Tibial artery (tissue), 4 donors: Measurements from ENCODE around the gene CERS2.

Source experiments
- DNase-seq, 2 donors: peaks; one replicate each; pipeline ENCODE4 v3.0.0-alpha.2; 2019
- H3K27ac ChIP-seq, 2 donors: fragments of 200-600 bp; sonication (generic) in 1 of 2; 1 replicate in 1 of 2; 2 replicates in 1 of 2; pipeline ENCODE4 v1.5.1; 2018 to 2019; ENCODE audit warnings: mild to moderate bottlenecking in 1 of 2
- H3K27me3 ChIP-seq, 2 donors: fragments of 200-600 bp; sonication (generic) in 1 of 2; one replicate each; pipeline versions ENCODE4 v1.5.1 to v1.6.0; 2016 to 2019
- H3K36me3 ChIP-seq, 3 donors: fragments of 200-600 bp; sonication (generic) in 2 of 3; one replicate each; pipeline ENCODE4 v1.5.1; 2016 to 2019; ENCODE audit warnings: mild to moderate bottlenecking in 2 of 3
- H3K4me1 ChIP-seq, 4 donors: fragments of 200-600 bp; sonication (generic) in 2 of 4; 1 replicate in 3 of 4; 2 replicates in 1 of 4; pipeline ENCODE4 v1.5.1; 2016 to 2019
- H3K4me3 ChIP-seq, 2 donors: fragments of 200-600 bp; sonication (generic) in 1 of 2; 1 replicate in 1 of 2; 2 replicates in 1 of 2; pipeline ENCODE4 v1.5.1; 2018 to 2019; ENCODE audit warnings: mild to moderate bottlenecking in 2 of 2
- H3K9me3 ChIP-seq, 3 donors: fragments of 200-600 bp; sonication (generic) in 1 of 3; one replicate each; pipeline ENCODE4 v1.5.1; 2016 to 2019
- intact Hi-C: fragments of 100-400 bp; cut with DNase I; formaldehyde crosslinking; loops from one replicate; pipeline ENCODE4 v1.15.0; 2023; ENCODE audit warnings: low total_unique reads
- TF ChIP-seq, protein P1 (sequence below), 2 experiments: fragments of 200-600 bp in 1 of 2; fragments of 450-650 bp in 1 of 2; IDR thresholded peaks; one replicate each; pipeline ENCODE4 v1.5.1; 2017 to 2019; ENCODE audit warnings: antibody characterized with exemption in 2 of 2, mild to moderate bottlenecking in 1 of 2, moderate library complexity in 1 of 2

CERS2 gene

DNA sequence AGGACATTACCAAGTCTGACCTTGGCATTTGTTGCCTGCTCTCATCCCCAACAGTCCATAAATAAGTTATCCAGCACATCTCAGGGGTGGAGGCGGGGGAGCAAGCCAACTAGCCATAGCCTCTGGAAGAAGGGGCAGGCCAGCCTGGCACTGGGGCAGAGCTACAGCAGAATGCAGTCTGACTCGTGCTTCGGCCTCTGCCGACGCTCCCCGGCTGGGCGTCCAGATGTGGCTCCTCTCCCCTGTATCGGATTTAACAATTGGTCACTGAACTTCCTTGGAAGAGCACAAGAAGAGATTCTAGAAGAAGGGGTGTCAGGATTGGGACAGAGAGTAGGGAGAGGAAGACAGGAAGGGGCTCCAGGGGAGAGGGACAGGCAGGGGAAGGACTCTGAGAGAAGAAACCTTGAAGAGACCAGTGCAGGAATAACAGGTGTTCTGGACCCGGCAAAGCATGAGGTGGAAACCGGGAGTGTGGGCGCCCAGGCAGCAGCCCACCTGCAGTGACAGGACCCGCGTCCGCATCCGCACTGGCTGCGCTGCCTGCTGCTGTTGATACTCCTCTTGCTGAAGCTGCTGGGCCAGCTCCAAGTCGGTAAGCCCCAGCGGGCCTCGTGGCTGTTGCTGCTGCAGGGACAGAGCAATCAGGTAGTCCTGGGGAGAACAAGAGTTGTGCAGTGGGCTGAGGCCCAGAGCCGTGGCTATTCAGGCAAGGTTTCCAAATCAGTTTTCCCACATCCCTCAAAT lies 22.7 kb upstream of the CERS2 start:
- Histone ChIP-seq H3K9me3 (no peaks in the 10 kb centered on the region), H3K4me3 (no peak overlapping the region), H3K27me3 (no peaks in the 10 kb centered on the region), H3K27ac (no peak overlapping the region), H3K36me3 (peaks cover 19 to 56% (median 51%) of the 10 kb centered on the region in 3 donors), H3K4me1 (peaks cover 0 to 6% (median 3%) of the 10 kb centered on the region in 4 donors)
- no peak for DNase-seq
- TF ChIP-seq, protein P1, sequence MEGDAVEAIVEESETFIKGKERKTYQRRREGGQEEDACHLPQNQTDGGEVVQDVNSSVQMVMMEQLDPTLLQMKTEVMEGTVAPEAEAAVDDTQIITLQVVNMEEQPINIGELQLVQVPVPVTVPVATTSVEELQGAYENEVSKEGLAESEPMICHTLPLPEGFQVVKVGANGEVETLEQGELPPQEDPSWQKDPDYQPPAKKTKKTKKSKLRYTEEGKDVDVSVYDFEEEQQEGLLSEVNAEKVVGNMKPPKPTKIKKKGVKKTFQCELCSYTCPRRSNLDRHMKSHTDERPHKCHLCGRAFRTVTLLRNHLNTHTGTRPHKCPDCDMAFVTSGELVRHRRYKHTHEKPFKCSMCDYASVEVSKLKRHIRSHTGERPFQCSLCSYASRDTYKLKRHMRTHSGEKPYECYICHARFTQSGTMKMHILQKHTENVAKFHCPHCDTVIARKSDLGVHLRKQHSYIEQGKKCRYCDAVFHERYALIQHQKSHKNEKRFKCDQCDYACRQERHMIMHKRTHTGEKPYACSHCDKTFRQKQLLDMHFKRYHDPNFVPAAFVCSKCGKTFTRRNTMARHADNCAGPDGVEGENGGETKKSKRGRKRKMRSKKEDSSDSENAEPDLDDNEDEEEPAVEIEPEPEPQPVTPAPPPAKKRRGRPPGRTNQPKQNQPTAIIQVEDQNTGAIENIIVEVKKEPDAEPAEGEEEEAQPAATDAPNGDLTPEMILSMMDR (IDR thresholded peaks at IDR 0.05), result no peak
- intact Hi-C loops, result no loop called here

DNA sequence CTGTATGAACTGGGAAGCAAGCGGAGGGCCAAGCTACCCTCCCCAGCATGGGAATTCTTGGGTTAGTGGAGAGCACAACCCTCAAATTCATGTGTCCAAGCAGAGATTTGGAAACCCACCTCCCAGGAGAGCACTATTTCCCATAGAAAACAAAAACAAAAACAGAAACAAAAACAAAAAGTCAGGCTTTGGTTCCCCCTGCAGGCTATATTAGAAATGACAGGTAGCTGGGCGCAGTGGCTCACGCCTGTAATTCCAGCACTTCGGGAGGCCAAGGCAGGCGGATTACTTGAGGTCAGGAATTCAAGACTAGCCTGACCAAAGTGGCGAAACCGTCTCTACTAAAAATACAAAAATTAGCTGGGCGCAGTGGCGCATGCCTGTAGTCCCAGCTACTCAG lies 21.3 kb upstream of the CERS2 start:
- peak in 1 of 2 donors; percentile 63 for DNase-seq
- TF ChIP-seq, protein P1 (IDR thresholded peaks at IDR 0.05), result peak; percentile 80 to 83
- Histone ChIP-seq H3K9me3 (no peaks in the 10 kb centered on the region), H3K27me3 (no peaks in the 10 kb centered on the region), H3K36me3 (peaks cover 19 to 42% (median 37%) of the 10 kb centered on the region in 3 donors), H3K27ac (peak overlapping the region in 1 of 2 donors; percentile 27), H3K4me1 (peaks cover 0 to 4% (median 0%) of the 10 kb centered on the region in 4 donors), H3K4me3 (no peak overlapping the region)
- intact Hi-C loops, result no loop called here

DNA sequence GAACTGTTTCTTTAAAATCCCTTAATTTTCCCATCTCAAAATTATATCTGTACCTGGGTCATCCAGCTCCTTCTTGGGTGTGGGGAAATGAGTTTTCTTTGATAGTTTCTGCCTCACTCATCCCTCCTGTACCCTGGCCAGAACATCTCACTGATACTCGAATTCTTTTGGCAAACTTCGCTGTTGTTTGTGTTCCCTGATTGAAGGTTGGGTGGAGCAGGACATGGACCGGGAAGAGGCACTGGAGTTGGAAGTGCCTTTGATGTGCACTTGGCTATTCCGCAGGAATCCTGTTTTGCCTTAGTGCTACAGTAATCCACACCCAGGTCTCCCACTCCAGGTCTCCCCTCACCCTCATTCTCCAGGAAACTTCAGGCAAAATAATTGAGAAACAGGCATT lies 20.8 kb upstream of the CERS2 start:
- H3K4me1 ChIP-seq, result peaks cover 0 to 4% (median 0%) of the 10 kb centered on the region in 4 donors
- peaks cover 19 to 39% (median 33%) of the 10 kb centered on the region in 3 donors for H3K36me3 ChIP-seq
- H3K4me3 ChIP-seq, result no peak overlapping the region
- H3K27ac ChIP-seq, result peak overlapping the region in 1 of 2 donors; percentile 27
- H3K9me3 ChIP-seq, result no peaks in the 10 kb centered on the region
- no peak for DNase-seq
- TF ChIP-seq, protein P1 (IDR thresholded peaks at IDR 0.05), result no peak
- no peaks in the 10 kb centered on the region for H3K27me3 ChIP-seq
- intact Hi-C loops, result no loop called here

DNA sequence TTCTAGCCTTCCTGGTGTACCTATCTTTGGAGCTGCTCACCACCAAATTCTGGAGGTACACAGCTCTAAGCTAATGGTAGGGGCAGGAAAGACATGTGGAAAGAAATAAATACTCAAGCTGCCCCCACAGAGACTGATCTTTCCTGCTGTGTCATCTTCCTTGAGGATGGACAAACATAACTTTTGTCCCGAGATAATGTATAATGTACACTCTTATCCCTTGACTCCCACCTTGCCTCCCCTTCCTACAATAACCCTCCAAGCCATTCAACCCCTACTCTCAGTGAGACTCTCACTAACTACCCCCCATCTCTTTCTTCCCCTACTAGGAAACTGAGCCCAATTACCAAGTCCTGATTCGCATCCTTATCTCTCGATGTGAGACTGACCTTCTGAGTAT lies 19.6 kb upstream of the CERS2 start:
- Histone ChIP-seq H3K4me1 (peaks cover 0 to 4% (median 0%) of the 10 kb centered on the region in 4 donors), H3K4me3 (no peak overlapping the region), H3K36me3 (peaks cover 10 to 27% (median 26%) of the 10 kb centered on the region in 3 donors), H3K27ac (no peak overlapping the region), H3K9me3 (no peaks in the 10 kb centered on the region), H3K27me3 (no peaks in the 10 kb centered on the region)
- intact Hi-C loops, result no loop called here
- TF ChIP-seq, protein P1 (IDR thresholded peaks at IDR 0.05), result no peak
- no peak for DNase-seq

DNA sequence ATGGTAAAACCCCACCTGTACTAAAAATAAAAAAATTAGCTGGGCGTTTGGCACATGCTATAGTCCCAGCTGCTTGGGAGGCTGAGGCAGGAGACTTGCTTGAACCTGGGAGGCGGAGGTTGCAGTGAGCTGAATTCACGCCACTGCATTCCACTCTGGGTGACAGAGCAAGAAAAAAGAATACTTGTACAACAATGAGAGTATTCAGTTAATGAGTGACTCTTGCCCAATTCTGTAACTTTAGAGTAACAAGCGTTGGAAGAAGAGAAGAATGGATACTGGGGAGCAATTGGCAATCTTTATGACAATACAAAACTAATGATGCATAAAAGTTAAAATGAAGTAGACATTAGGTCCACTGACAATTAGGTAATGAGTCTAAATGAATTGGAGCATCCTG lies 18.0 kb upstream of the CERS2 start:
- no peak overlapping the region for H3K27ac ChIP-seq
- DNase-seq, result no peak
- intact Hi-C loops, result no loop called here

More for the DNA sequence above, 18.0 kb upstream of the CERS2 start:
- TF ChIP-seq, protein P1 (IDR thresholded peaks at IDR 0.05), result no peak
- no peaks in the 10 kb centered on the region for H3K9me3 ChIP-seq
- H3K4me3 ChIP-seq, result no peak overlapping the region
- H3K4me1 ChIP-seq, result peaks cover 0 to 4% (median 0%) of the 10 kb centered on the region in 4 donors
- peaks cover 0 to 11% (median 9%) of the 10 kb centered on the region in 3 donors for H3K36me3 ChIP-seq
- no peaks in the 10 kb centered on the region for H3K27me3 ChIP-seq
